Astrocyte (in vitro differentiated cells and primary cell): ENCODE measurements around the gene MALT1. TPM values are rescaled to one million over a fixed set of nuclear protein-coding genes. Genes with fewer than 3 reads are reported as not detected.

Experiments
- DNase-seq: peaks from one replicate; pipeline ENCODE4 v3.0.0-alpha.2; 2010; ENCODE audit warnings: low read depth
- FAIRE-seq: peaks from 2 replicates; lab custom pipeline; 2011; peaks lifted over from hg19 to GRCh38; lab: Jason Lieb, UNC
- H2AFZ ChIP-seq: 2 replicates; pipeline ENCODE4 v1.6.0; 2012; ENCODE audit warnings: low read depth, low read length, inconsistent platforms
- H3K27ac ChIP-seq: 2 replicates; pipeline ENCODE4 v1.5.1; 2011; ENCODE audit warnings: low read depth, low read length, inconsistent platforms
- H3K27me3 ChIP-seq: 2 replicates; pipeline ENCODE4 v1.6.0; 2011; ENCODE audit warnings: low read length, inconsistent platforms; ENCODE audit not compliant: insufficient read depth
- H3K36me3 ChIP-seq: 2 replicates; pipeline ENCODE4 v1.5.1; 2011; ENCODE audit warnings: low read length, inconsistent platforms; ENCODE audit not compliant: insufficient read depth
- H3K4me1 ChIP-seq: 2 replicates; pipeline ENCODE4 v1.5.1; 2011; ENCODE audit warnings: low read length, inconsistent platforms; ENCODE audit not compliant: insufficient read depth
- H3K4me2 ChIP-seq: 2 replicates; pipeline ENCODE4 v1.6.0; 2012; ENCODE audit warnings: low read length, inconsistent platforms
- H3K4me3 ChIP-seq: 2 replicates; pipeline ENCODE4 v1.5.1; 2011; ENCODE audit warnings: low read depth, mild to moderate bottlenecking, low read length, inconsistent platforms; ENCODE audit not compliant: insufficient read depth
- H3K79me2 ChIP-seq: 2 replicates; pipeline ENCODE4 v1.6.0; 2012; ENCODE audit warnings: mild to moderate bottlenecking, low read length, inconsistent platforms; ENCODE audit not compliant: insufficient read depth
- H3K9ac ChIP-seq: 2 replicates; pipeline ENCODE4 v1.6.0; 2012; ENCODE audit warnings: mild to moderate bottlenecking, low read length, inconsistent platforms
- H3K9me3 ChIP-seq: 2 replicates; pipeline ENCODE4 v1.5.1; 2012; ENCODE audit warnings: low read depth, mild to moderate bottlenecking, low read length, inconsistent platforms; ENCODE audit not compliant: insufficient read depth
- H4K20me1 ChIP-seq: 2 replicates; pipeline ENCODE4 v1.6.0; 2012; ENCODE audit warnings: low read length, inconsistent platforms; ENCODE audit not compliant: insufficient read depth
- H3K27ac Mint-ChIP-seq: one replicate; pipeline ENCODE4 v1.8.0; 2021; ENCODE audit warnings: mild to moderate bottlenecking, mixed read lengths; ENCODE audit not compliant: unreplicated experiment
- H3K27me3 Mint-ChIP-seq: one replicate; pipeline ENCODE4 v1.8.0; 2021; ENCODE audit warnings: low read depth, mixed read lengths; ENCODE audit not compliant: unreplicated experiment
- H3K36me3 Mint-ChIP-seq: one replicate; pipeline ENCODE4 v1.8.0; 2021; ENCODE audit warnings: low read depth, mixed read lengths; ENCODE audit not compliant: unreplicated experiment
- H3K4me1 Mint-ChIP-seq: one replicate; pipeline ENCODE4 v1.8.0; 2021; ENCODE audit warnings: low read depth, mixed read lengths; ENCODE audit not compliant: unreplicated experiment
- H3K4me3 Mint-ChIP-seq: one replicate; pipeline ENCODE4 v1.8.0; 2021; ENCODE audit warnings: mild to moderate bottlenecking, moderate library complexity, mixed read lengths; ENCODE audit not compliant: unreplicated experiment
- H3K9me3 Mint-ChIP-seq: one replicate; pipeline ENCODE4 v1.8.0; 2021; ENCODE audit warnings: mild to moderate bottlenecking, mixed read lengths; ENCODE audit not compliant: unreplicated experiment
- EZH2 ChIP-seq: IDR thresholded peaks from 2 replicates; pipeline ENCODE4 v1.6.1; 2012; ENCODE audit warnings: mild to moderate bottlenecking, low read length, inconsistent platforms; ENCODE audit not compliant: insufficient read depth
- total RNA-seq: library from RNA; stranded (reverse); gene quantifications from 2 replicates; pipeline ENCODE4 v1.2.1, GENCODE V29; 2021
- TF ChIP-seq, protein P1 (sequence below): IDR thresholded peaks from 2 replicates; pipeline ENCODE4 v1.5.1; 2011; ENCODE audit warnings: low read depth, mild to moderate bottlenecking, inconsistent platforms, low read length, moderate library complexity; ENCODE audit not compliant: insufficient read depth

Gene MALT1
- total RNA-seq, 1 donor from 2014 or later: 40.3 TPM

DNA sequence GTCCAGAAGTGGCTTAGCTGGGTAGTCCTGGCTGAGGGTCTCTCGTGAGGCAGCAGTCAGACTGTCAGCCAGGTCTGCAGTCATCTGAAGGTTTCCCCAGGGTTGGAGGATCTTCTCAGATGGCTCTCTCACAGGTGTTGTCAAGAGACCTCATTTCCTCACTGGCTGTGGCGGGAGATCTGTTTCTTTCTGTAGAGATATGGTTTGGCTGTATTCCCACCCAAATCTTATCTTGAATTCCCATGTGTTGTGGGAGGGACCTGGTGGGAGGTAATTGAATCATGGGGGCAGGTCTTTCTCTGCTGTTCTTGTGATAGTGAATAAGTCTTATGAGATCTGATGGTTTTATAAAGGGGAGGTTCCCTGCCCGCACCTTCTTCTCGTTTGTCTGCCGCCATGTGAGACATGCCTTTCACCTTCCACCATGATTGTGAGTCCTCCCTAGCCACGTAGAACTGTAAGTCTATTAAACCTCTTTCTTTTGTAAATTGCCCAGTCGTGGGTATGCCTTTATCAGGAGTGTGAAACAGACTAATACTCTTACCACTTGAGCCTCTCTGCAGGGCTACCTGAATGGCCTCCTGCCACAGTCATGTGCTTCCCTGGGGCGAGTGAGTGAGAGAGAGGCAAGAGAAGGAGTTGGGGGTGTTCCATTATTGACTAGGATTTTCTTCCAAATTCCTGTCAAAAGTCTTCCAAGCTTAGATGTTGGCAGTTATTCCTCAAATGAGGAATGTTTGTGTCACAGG, 23.6 kb downstream of the MALT1 start:
- no peak overlapping the region for H3K4me3 Mint-ChIP-seq
- no peak for TF ChIP-seq EZH2
- TF ChIP-seq, protein P1, sequence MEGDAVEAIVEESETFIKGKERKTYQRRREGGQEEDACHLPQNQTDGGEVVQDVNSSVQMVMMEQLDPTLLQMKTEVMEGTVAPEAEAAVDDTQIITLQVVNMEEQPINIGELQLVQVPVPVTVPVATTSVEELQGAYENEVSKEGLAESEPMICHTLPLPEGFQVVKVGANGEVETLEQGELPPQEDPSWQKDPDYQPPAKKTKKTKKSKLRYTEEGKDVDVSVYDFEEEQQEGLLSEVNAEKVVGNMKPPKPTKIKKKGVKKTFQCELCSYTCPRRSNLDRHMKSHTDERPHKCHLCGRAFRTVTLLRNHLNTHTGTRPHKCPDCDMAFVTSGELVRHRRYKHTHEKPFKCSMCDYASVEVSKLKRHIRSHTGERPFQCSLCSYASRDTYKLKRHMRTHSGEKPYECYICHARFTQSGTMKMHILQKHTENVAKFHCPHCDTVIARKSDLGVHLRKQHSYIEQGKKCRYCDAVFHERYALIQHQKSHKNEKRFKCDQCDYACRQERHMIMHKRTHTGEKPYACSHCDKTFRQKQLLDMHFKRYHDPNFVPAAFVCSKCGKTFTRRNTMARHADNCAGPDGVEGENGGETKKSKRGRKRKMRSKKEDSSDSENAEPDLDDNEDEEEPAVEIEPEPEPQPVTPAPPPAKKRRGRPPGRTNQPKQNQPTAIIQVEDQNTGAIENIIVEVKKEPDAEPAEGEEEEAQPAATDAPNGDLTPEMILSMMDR: no peak
- H3K27ac ChIP-seq: no peak overlapping the region
- H4K20me1 ChIP-seq: peaks cover 44% of the 10 kb centered on the region
- H3K27ac Mint-ChIP-seq: no peak overlapping the region
- H3K27me3 ChIP-seq: no peaks in the 10 kb centered on the region
- FAIRE-seq (no peak), DNase-seq (no peak)
- no peaks in the 10 kb centered on the region for H3K27me3 Mint-ChIP-seq
- H3K4me3 ChIP-seq: no peak overlapping the region
- peaks cover 2% of the 10 kb centered on the region for H3K4me1 Mint-ChIP-seq
- peaks cover 68% of the 10 kb centered on the region for H3K79me2 ChIP-seq
- H3K9me3 ChIP-seq: no peaks in the 10 kb centered on the region
- peaks cover 23% of the 10 kb centered on the region for H3K36me3 Mint-ChIP-seq
- H3K36me3 ChIP-seq: peaks cover 5% of the 10 kb centered on the region
- H3K9me3 Mint-ChIP-seq: no peaks in the 10 kb centered on the region
- H3K4me1 ChIP-seq: no peaks in the 10 kb centered on the region
- no peak overlapping the region for H3K9ac ChIP-seq
- no peak overlapping the region for H2AFZ ChIP-seq
- no peak overlapping the region for H3K4me2 ChIP-seq

GRCh38 chr18:58695772-58696171, 24.5 kb downstream of the MALT1 start:
- Histone ChIP-seq H3K79me2 (peaks cover 61% of the 10 kb centered on the region), H4K20me1 (peaks cover 44% of the 10 kb centered on the region), H3K27ac (no peak overlapping the region), H3K4me3 (no peak overlapping the region), H3K9me3 (no peaks in the 10 kb centered on the region), H3K4me1 (no peaks in the 10 kb centered on the region), H2AFZ (no peak overlapping the region), H3K9ac (no peak overlapping the region), H3K4me2 (no peak overlapping the region), H3K27me3 (no peaks in the 10 kb centered on the region), H3K36me3 (peaks cover 5% of the 10 kb centered on the region)
- Mint-ChIP-seq H3K27me3 (no peaks in the 10 kb centered on the region), H3K9me3 (no peaks in the 10 kb centered on the region), H3K4me1 (peaks cover 2% of the 10 kb centered on the region), H3K36me3 (peaks cover 16% of the 10 kb centered on the region), H3K4me3 (no peak overlapping the region), H3K27ac (no peak overlapping the region)
- DNase-seq (no peak), FAIRE-seq (no peak)
- no peak for TF ChIP-seq EZH2
- TF ChIP-seq, protein P1: no peak

DNA sequence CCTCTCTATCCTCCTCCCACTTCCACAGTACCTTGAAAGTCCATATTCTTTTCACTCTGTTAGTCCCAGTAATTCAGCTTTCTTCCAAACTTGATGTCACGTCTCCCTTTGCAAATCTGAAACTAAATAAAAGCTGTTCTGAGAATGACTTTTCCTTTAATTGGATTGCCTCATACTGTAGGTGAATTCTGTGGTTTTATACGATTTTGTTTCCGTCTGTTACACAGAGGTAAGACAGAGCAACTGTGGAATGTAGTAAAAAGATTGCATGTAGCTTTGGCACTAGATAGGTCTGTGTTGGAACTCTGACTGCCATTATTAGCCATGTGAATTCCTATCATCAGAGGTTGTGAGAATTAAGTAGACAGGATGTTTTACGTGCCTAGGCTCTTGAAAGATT, 25.9 kb downstream of the MALT1 start:
- Mint-ChIP-seq H3K27me3 (no peaks in the 10 kb centered on the region), H3K9me3 (no peaks in the 10 kb centered on the region), H3K4me1 (peaks cover 2% of the 10 kb centered on the region), H3K4me3 (no peak overlapping the region), H3K36me3 (peaks cover 22% of the 10 kb centered on the region), H3K27ac (no peak overlapping the region)
- H3K79me2 ChIP-seq: peaks cover 58% of the 10 kb centered on the region
- peaks cover 42% of the 10 kb centered on the region for H4K20me1 ChIP-seq
- no peak overlapping the region for H3K4me2 ChIP-seq
- DNase-seq: peak; percentile 34
- FAIRE-seq: no peak
- H3K9me3 ChIP-seq: no peaks in the 10 kb centered on the region
- TF ChIP-seq, protein P1: no peak
- TF ChIP-seq EZH2: no peak
- no peak overlapping the region for H2AFZ ChIP-seq
- H3K27me3 ChIP-seq: no peaks in the 10 kb centered on the region
- H3K9ac ChIP-seq: no peak overlapping the region
- H3K4me1 ChIP-seq: no peaks in the 10 kb centered on the region
- no peak overlapping the region for H3K27ac ChIP-seq
- no peak overlapping the region for H3K4me3 ChIP-seq
- peaks cover 5% of the 10 kb centered on the region for H3K36me3 ChIP-seq
